ENCODE results near the gene WDR7.

WDR7 gene

GRCh38 chr18:57004366-57005121 is 353.4 kb downstream of the WDR7 start:
- peak; percentile 24 for DNase-seq

GRCh38 chr18:57008001-57008686 is 357.0 kb downstream of the WDR7 start:
- no peak for DNase-seq

GRCh38 chr18:57009844-57010243 is 358.7 kb downstream of the WDR7 start:
- DNase-seq, result no peak

GRCh38 chr18:57014772-57015413 is 363.7 kb downstream of the WDR7 start:
- no peak for DNase-seq

- DNase-seq, result no peak
Observed at GRCh38 chr18:57015451-57015850, 364.3 kb downstream of the WDR7 start.

GRCh38 chr18:57018845-57019244 is 367.7 kb downstream of the WDR7 start:
- no peak for DNase-seq

GRCh38 chr18:57022716-57023115 is 371.6 kb downstream of the WDR7 start:
- DNase-seq, result no peak

- DNase-seq, result no peak
Observed at GRCh38 chr18:57023275-57023882, 372.2 kb downstream of the WDR7 start.

- DNase-seq, result no peak
Observed at GRCh38 chr18:57025540-57025939, 374.4 kb downstream of the WDR7 start.

- DNase-seq, result no peak
Observed at GRCh38 chr18:57026316-57026715, 375.2 kb downstream of the WDR7 start.

- DNase-seq, result no peak
Observed at GRCh38 chr18:57027190-57027708, 376.1 kb downstream of the WDR7 start.

- DNase-seq, result no peak
Observed at GRCh38 chr18:57029761-57030160, 378.6 kb downstream of the WDR7 start.

- no peak for DNase-seq
Observed at GRCh38 chr18:57030417-57030816, 379.3 kb downstream of the WDR7 start.

- DNase-seq, result no peak
Observed at GRCh38 chr18:57035590-57035989, 384.4 kb downstream of the WDR7 start.

GRCh38 chr18:57038395-57038794 is 387.2 kb downstream of the WDR7 start:
- no peak for DNase-seq

GRCh38 chr18:57040175-57040574 is 389.0 kb downstream of the WDR7 start:
- DNase-seq, result no peak

GRCh38 chr18:57043241-57043640 is 392.1 kb downstream of the WDR7 start:
- DNase-seq, result no peak

- DNase-seq, result no peak
Observed at GRCh38 chr18:57048351-57048750, 397.2 kb downstream of the WDR7 start.

- no peak for DNase-seq
Observed at GRCh38 chr18:57048859-57049258, 397.7 kb downstream of the WDR7 start.

- no peak for DNase-seq
Observed at GRCh38 chr18:57050310-57050949, 399.3 kb downstream of the WDR7 start.

- DNase-seq, result no peak
Observed at GRCh38 chr18:57051021-57051656, 400.0 kb downstream of the WDR7 start.

GRCh38 chr18:57051657-57052044 is 400.5 kb downstream of the WDR7 start:
- no peak for DNase-seq

Measured in SIG-M5 (cell line).